Limb (tissue), 2 donors: Measurements from ENCODE around the gene EIF4E.
"Not testable (repeated sequence)": the region's sequence is repeated elsewhere in the genome, so short reads cannot be mapped to it uniquely, and the experiment has no call there.

ENCODE experiments used
- DNase-seq, 2 donors: peaks; one replicate each; pipeline ENCODE4 v3.0.0-alpha.2; 2016; ENCODE audit errors: extremely low spot score in 2 of 2

EIF4E gene

DNA sequence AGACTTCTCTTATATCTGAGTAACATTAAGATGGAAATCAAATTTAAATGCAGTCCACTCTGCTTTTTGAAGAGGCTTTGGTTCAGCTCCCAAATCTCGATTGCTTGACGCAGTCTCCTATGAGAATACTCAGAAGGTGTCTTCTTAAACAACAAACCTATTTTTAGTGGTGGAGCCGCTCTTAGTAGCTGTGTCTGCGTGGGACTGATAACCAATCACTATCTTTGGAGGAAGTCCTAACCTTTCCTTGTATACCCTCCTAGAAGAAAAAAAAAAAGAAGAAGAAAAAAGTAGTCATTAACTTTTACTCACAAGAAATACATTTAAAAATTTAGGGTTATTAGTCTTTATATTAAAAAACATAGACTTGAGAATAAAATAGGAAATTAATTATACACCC is 48.0 kb downstream of the EIF4E start:
- not testable (repeated sequence) for DNase-seq

GRCh38 chr4:98879515-98879914 is 49.4 kb downstream of the EIF4E start:
- no peak for DNase-seq

- DNase-seq = no peak
Measured at GRCh38 chr4:98873059-98873458, 55.9 kb downstream of the EIF4E start.

GRCh38 chr4:98872120-98872906 is 56.6 kb downstream of the EIF4E start:
- DNase-seq = not testable (repeated sequence)

DNA sequence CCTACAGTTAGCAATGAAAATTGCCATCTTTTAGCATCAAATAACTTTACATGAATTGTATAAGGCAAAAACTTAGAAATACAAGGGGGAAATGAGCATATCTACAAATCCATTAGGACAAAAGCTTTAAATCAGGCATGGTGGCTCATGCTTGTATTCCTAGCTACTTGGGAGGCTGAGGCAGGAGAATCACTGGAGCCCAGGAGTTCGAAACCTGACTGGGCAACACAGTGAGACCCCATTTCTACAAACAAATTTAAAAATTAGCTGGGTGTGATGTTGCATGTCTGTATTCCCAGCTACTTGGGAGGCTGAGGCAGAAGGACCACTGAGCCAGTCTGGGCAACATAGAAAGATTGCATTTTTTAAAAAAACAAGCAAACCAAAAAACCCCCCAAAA is 61.3 kb downstream of the EIF4E start:
- no peak for DNase-seq

- DNase-seq = no peak
Measured at GRCh38 chr4:98865059-98865458, 63.9 kb downstream of the EIF4E start.

- no peak for DNase-seq
Measured at GRCh38 chr4:98864560-98864959, 64.4 kb downstream of the EIF4E start.

DNA sequence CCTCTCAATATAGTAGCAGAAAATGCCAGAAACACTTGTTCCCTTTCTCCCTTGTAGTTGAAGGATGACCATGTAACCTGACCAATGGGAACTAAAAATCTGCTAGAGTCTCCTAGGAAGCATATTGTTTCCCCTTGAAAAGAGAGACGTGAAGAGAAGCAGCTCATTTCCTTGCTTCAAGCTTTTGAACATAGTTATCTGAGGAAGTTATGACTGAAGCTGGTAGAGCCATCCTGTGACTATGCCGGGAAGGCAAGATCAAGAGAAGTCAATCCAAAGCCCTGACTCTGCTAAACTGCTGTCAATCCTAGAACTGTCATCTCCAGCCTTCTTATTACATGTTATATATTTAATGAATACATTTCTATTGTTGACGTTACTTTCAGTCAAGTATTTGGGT is 66.6 kb downstream of the EIF4E start:
- no peak for DNase-seq

DNA sequence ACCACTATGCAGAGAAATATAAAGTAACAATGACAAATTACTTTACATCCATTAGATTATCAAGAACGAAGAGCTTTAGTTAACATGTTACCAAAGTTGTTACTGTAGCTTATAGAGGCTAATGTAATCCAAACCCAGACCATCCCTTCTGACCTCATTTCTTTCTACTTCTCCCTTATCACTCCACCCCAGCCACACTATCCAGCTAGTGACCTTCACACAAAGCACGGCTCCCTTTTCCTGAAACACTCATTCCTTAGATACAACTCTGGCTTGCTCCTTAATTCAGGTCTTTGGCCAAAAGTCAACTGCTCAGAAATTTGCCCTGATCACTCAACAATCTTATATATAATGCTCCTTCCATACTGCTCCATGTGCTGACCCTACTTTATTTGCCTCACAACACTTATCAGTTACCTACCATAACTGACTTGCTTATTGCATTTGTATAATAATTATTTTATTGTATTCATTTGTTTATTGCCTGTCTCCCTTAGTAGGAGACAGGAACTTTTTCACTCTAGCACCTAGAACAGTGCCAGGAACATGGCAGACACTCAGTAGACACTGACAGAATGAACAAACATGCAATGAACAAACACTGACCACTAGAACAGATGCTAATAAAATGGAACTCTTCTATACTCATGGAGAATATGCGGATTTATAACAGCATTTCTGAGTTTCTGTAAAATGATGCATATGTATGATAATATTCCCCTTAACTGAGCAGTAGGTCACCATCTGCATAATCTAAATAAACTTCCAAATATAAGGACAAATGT is 67.6 kb downstream of the EIF4E start:
- no peak for DNase-seq

GRCh38 chr4:98851806-98852205 is 77.1 kb downstream of the EIF4E start:
- no peak for DNase-seq

DNA sequence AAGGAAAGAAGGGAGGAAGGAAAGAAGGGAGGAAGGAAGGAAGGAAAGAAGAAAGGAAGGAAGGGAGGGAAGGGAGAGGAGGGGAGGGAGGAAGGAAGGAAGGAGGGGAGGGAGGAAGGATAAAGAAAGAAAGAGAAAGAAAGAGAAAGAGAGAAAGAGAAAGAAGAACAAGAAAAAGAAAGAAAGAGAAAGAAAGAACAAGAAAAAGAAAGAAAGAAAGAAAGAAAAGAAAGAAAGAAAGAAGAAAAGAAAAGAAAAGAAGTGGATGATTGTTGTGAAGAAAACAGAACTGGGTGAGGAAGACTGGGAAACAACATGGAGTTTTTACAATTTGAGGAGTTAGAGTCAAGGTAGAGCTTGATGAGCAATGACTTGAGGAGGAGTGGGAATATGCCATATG is 78.0 kb downstream of the EIF4E start:
- DNase-seq = no peak

GRCh38 chr4:98848448-98848847 is 80.5 kb downstream of the EIF4E start:
- no peak for DNase-seq

- no peak for DNase-seq
Measured at GRCh38 chr4:98845960-98846359, 83.0 kb downstream of the EIF4E start.

DNA sequence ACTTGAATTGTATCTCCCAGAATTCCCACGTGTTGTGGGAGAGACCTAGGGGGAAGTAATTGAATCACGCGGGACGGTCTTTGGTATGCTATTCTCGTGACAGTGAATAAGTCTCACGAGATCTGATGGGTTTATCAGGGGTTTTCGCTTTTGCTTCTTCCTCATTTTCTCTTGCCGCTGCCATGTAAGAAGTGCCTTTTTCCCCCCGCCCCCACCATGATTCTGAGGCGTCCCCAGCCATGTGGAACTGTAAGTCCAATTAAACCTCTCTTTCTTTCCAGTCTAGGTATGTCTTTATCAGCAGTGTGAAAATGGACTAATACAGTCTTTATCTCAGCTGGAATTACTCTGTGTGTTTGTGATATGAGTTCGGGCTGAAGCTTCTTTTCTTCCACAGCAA is 86.0 kb downstream of the EIF4E start:
- DNase-seq = not testable (repeated sequence)

GRCh38 chr4:98838977-98839618 is 89.8 kb downstream of the EIF4E start:
- DNase-seq = no peak

DNA sequence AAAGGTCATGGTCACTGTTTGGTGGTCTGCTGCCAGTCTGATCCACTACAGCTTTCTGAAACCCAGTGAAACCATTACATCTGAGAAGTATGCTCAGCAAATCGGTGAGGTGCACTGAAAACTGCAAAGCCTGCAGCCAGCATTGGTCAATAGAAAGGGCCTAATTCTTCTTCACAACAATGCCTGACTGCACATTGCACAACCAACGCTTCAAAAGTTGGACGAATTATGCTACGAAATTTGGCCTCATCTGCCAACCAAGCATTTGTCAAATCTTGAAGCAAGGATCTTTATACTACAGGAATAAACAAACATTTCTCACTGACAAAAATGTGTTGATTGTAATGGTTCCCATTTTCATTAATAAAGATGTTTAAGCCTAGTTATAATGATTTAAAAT is 90.4 kb downstream of the EIF4E start:
- no peak for DNase-seq

- no peak for DNase-seq
Measured at GRCh38 chr4:98833384-98833783, 95.5 kb downstream of the EIF4E start.

GRCh38 chr4:98831036-98831435 is 97.9 kb downstream of the EIF4E start:
- DNase-seq = not testable (repeated sequence)
